ENCODE results near the gene LIME1.
A peak's percentile ranks its signal among the peaks of the same experiment; 100 is the strongest.
"Not testable (repeated sequence)": the region's sequence is repeated elsewhere in the genome, so short reads cannot be mapped to it uniquely, and the experiment has no call there.

Gene LIME1

DNA sequence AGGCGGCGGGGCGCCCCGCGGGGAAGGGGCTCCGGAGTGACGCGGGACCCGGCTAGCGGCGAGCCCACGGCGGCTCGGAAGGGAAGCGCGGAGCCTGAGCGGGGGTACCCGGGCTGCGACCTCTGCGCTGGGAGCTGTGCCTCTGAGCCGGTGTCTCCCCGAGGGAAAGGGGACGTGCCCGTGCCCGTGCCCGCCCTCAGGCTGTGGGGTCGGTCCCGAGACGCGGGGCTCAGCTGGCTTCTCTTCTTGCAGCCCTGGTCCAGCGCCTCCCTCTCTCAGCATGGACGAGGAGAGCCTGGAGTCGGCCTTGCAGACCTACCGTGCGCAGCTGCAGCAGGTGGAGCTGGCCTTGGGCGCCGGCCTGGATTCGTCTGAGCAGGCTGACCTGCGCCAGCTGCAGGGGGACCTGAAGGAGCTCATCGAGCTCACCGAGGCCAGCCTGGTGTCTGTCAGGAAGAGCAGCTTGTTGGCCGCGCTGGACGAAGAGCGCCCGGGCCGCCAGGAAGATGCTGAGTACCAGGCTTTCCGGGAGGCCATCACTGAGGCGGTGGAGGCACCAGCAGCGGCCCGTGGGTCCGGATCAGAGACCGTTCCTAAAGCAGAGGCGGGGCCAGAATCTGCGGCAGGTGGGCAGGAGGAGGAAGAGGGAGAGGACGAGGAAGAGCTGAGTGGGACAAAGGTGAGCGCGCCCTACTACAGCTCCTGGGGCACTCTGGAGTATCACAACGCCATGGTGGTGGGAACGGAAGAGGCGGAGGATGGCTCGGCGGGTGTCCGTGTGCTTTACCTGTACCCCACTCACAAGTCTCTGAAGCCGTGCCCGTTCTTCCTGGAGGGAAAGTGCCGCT lies 27.9 kb upstream of the LIME1 start:
- DNase-seq: peak; percentile 9

DNA sequence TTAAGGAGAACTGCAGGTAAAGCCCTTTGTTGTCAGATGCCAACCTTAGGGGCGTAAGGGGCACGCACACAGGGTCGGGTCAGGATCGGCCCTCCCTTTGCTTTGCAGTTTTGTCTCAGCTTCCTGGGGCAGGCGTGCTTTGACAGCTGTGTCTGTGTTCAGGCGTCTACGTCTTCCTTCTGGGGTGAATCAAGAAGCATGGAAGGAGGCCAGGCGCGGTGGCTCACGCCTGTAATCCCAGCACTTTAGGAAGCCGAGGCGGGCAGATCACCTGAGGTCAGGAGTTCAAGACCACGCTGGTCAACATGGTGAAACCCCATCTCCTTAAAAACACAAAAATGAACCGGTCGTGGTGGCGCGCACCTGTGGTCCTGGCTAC lies 27.3 kb upstream of the LIME1 start:
- DNase-seq: no peak

DNA sequence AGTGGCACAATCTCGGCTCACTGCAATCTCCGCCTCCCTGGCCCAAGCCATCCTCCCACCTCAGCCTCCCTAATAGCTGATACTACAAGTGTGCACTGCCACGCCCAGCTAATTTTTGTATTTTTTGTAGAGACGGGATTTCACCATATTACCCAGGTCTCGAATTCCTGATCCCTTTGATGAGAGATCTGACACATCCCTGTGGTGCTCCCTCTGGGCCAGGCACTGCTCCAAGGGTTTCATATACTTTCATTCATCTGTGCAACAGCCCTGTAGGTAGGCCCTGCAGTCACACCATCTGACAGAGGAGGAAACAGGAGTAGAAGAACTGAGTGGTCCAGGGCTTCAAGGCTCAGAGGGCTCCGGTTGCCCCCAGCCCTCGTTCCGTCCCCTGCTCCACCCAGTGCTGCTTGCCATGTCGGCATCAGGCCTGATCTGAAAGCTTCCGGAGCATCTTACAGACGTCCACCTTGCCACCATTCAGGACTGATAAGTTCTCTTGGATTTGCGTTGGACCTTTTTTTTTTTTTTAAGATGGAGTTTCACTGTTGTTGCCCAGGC lies 25.3 kb upstream of the LIME1 start:
- DNase-seq: no peak

DNA sequence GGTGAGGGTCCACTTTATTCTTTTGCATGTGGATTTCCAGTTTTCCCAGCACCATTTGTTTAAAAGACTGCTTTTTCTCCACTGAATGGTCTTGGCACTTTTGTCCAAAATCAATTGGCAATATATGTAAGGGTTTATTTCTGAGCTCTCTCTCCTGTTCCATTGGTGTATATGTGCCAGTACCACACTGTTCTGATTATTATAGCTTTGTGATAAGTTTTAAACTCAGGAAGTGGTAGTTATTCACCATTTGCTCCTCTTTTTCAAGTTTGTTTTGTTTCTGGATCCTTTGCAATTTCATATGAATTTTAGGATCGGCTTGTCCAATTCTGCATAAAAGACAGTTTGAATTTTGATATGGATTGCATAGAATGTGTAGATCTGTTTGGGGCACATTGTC lies 24.3 kb upstream of the LIME1 start:
- DNase-seq: no peak

DNA sequence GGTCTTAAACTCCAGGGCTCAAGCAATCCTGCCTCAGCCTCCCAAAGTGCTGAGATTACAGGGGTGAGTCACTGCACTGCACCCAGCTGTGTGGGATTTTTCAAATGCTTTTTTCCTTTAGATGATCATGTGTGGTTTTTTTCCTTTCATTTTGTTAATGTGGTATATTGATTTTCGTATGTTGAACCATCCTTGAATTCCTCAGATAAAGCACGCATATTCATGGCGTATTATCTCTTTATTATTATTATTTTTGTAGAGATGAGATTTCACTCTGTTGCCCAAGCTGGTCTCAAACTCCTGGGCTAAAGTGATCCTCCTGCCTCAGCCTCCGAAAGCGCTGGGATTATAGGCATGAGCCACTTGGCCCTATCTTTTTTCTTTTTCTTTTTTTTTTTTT lies 21.6 kb upstream of the LIME1 start:
- DNase-seq: no peak

DNA sequence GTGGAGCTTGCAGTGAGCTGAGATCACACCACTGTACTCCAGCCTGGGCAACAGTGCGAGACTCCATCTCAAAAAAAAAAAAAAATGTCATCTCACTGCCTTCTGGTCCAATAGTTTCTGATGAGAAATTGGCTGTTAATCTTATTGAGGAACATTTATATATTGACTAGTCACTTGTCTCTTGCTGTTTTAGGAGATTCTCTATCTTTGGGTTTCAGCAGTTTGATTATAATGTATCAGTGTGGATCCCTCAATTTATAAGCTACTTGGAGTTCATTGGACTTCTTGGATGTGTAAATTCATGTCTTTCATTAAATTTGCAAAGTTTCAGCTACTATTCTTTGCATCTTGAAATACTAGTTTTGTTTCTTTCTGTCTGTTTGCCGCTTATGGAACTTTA lies 17.5 kb upstream of the LIME1 start:
- no peak for DNase-seq

DNA sequence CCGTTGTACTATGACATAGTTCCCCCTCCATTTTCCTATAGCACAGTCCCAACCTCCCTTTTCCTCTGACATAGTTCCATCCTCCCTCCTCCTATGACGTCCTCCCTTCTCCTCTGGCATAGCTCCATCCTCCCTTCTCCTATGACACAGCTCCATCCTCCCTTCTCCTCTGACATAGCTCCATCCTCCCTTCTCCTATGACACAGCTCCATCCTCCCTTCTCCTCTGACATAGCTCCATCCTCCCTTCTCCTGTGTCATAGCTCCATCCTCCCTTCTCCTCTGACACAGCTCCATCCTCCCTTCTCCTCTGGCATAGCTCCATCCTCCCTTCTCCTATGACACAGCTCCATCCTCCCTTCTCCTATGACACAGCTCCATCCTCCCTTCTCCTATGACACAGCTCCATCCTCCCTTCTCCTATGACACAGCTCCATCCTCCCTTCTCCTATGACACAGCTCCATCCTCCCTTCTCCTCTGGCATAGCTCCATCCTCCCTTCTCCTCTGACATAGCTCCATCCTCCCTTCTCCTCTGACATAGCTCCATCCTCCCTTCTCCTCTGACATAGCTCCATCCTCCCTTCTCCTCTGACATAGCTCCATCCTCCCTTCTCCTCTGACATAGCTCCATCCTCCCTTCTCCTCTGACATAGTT lies 13.4 kb upstream of the LIME1 start:
- not testable (repeated sequence) for DNase-seq

DNA sequence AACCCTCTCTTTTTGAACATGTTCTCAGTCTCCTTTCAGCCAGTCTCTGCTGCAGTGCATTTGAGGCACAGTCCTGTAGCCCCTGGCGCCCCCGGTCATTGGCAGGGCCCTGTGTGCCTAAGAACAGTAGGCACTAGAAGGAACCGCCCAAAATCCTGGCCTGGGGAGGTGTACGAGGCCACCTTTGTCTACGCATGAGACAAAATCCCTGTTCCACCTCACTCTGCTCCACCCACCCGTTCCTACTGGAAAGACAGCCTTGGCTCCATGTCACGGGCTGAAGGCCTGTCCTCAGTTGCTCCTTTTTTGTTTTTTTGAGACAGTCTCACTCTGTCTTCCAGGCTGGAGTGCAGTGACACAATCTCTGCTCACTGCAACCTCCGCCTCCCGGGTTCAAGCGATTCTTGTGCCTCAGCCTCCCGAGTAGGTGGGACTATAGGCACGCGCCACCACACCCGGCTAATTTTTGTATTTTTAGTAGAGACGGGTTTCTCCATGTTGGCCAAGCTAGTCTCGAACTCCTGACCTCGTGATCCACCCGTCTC lies 6.2 kb upstream of the LIME1 start:
- DNase-seq: not testable (repeated sequence)

DNA sequence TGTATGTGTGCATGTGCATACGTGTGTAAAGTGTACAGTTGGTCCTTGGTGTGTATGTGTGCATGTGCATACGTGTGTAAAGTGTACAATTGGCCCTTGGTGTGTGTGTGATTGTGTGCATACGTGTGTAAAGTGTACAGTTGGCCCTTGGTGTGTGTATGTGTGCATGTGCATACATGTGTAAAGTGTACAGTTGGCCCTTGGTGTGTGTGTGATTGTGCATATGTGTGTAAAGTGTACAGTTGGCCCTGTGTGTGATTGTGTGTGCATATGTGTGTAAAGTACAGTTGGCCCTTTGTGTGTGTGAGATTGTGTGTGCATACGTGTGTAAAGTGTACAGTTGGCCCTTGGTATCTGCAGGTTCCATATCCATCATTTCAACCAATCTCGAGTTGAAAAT lies 5.1 kb upstream of the LIME1 start:
- DNase-seq: no peak

DNA sequence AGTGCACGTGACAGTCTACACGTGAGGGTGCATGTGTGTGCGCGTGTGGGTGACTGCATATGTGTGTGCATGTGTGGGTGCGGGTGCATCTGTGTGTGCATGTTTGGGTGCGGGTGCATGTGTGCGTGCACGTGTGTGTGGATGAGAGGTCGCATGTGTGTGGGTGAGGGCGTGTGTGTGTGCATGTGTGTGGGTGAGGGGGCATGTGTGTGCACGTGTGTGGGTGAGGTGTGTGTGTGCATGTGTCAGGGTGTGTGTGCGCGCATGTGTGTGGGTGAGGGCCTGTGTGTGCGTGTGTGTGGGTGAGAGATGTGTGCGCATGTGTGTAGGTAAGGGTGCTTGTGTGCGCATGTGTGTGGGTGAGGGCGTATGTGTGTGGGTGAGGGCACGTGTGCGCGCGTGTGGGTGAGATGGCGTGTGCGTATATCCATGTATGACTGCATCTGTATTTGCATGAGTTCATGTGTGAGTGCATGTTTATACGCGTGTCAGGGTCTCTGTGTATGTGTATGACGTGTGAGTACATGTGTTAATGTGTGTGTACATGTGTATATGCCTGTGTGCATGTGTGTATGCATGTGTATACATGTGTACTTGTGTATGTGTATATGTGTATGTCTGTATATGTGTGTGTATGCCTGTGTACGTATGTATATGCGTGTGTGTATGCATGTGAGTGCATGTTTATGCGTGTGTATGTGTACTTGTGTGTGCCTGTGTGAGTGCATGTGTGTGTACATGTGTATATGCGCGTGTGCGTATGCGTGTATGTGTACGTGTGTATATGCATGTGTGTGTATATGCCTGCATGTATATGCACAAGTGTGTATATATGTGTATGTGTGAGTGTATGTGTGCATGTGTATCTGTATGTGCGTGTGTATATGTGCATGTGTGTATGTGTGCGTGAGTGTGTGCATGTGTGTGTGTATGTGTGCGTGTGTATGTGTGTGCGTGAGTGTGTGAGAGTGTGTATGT lies 4.1 kb upstream of the LIME1 start:
- no peak for DNase-seq

DNA sequence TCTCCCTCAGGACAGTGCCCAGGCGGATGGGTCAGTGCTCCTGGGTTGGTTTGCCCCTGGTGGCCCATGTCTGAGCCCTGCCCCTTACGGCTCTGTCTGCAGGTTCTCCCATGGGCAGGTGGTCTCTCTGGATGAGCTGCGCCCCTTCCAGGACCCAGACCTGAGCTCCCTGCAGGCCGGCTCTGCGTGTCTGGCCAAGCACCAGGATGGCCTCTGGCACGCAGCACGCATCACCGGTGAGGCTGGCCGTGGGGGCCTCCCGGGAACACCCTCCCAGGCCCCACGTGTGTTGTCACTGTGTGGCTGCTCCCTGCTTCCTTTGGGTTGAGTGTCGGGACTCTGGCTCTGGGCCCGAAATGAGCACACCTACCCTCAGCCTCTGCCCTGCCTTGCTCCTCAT lies 3.3 kb upstream of the LIME1 start:
- no peak for DNase-seq

DNA sequence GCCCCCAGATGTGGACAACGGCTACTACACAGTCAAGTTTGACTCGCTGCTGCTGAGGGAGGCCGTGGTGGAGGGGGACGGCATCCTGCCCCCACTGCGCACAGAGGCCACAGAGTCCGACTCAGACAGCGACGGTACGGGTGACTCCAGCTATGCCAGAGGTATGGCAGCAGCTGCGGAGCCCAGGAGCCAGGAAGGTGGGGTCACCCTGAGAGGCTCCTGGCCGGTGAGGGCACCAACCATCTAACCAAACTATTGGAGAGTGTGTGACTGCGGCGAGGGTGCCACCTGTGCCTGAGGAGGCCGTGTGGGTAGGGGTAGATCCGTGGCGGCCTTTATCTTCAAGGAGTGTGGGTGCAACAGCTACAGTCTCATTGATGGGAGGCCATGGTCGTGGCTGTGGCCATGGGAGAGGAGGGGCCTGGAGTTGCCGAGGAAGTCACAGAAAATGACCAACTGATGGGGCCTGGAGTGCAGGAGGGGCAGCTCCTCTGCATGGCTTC lies 2.8 kb upstream of the LIME1 start:
- DNase-seq: no peak

DNA sequence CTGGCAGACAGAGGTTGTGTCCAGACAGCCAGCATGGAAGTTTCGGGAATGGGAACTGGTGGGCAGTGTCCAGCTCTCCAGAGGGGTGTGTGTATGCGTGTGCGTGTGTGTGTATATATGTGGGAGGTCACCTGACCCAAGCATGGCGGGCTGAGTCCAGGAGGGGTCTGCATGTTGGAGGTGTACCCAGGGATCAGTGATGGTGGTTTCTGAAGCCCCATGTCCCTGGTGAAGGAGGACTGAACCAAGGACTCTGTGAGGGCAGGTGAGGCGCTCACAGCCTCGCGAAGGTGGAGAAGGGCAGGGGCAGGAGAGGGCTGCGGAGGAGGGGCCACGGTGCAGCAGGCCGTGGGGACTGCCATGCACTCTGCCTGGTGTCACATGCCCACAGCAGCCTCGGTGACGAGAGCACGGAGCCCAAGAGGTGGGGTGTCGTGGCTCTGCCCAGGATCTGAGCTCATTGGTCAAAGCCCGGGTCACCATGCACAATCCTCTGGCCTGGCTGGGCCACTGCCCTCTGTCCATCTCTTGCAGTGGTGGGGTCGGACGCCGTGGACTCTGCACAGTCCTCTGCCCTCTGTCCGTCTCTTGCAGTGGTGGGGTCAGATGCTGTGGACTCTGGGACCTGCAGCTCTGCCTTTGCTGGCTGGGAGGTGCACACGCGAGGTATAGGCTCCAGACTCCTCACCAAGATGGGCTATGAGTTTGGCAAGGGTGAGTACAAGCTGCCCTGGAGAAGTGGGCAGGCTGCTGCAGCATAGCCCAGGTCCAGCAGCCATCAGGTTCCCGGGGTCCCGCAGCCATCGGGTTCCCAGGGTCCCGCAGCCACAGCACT lies 2.1 kb upstream of the LIME1 start:
- DNase-seq: no peak

DNA sequence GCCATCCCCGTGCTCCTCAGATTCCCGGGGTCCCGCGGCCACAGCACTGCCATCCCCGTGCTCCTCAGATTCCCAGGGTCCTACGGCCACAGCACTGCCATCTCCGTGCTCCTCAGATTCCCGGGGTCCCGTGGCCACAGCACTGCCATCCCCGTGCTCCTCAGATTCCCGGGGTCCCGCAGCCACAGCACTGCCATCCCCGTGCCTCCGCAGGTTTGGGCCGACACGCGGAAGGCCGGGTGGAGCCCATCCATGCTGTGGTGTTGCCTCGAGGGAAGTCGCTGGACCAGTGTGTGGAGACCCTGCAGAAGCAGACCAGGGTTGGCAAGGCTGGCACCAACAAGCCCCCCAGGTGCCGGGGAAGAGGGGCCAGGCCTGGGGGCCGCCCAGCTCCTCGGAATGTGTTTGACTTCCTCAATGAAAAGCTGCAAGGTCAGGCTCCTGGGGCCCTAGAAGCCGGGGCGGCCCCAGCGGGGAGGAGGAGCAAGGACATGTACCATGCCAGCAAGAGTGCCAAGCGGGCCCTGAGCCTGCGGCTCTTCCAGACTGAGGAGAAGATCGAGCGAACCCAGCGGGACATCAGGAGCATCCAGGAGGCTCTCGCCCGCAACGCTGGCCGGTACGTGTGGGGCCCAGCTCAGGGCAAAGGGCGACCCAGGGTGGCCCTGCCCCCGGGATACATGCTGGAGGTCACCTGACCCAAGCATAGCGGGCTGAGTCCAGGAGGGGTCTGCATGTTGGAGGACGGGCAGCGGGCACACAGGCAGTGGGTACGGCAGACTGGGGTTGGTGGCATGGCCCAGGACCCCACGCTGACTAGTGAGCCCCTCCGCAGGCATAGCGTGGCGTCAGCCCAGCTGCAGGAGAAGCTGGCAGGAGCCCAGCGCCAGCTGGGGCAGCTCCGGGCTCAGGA lies 1.3 kb upstream of the LIME1 start:
- no peak for DNase-seq

DNA sequence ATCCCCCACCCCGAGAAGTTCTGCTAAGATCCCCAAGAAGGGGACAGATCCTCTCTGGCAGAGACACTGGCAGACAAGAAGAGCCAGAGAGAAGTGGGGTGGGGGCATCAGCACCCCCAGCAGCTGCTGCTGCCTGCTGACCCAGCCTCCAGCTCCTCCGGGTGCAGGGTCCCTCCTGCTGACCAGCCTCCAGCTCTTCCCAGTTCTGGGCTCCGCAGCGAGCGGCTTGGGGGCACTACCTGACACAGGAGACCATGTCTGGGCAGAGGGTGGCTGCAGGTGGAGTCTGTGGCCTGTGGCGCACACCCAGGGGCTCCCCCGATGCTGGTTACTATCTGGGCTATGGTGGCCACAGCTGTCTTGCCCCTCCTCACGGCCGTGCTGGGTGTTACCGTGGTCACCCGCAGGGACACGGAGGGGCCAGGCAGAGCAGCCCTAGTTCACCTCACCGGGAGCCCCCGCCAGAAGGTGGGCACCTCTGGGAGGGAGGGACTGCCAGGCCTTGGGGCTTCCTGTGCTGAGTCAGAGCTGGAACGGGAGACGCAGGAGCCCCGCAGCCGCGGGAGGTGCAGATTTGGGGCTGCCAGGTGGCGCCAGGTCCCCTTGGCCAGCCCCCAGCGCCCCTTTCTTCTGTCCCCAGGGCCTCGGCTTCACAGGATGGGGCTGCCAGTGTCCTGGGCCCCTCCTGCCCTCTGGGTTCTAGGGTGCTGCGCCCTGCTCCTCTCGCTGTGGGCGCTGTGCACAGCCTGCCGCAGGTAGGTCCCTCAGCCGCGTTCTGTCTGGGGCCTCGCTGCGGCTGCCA lies 630 bp downstream of the LIME1 start:
- peak; percentile 49 for DNase-seq

DNA sequence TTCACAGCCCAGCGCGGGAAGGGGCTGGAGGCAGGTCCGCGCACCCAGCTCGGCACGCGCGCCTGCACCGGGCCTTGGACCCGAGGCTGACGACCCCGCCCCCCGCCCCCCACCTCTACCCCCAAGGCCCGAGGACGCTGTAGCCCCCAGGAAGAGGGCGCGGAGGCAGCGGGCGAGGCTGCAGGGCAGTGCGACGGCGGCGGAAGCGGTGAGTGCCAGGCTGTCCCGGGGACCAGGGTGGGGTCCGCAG lies 1.2 kb downstream of the LIME1 start:
- no peak for DNase-seq

DNA sequence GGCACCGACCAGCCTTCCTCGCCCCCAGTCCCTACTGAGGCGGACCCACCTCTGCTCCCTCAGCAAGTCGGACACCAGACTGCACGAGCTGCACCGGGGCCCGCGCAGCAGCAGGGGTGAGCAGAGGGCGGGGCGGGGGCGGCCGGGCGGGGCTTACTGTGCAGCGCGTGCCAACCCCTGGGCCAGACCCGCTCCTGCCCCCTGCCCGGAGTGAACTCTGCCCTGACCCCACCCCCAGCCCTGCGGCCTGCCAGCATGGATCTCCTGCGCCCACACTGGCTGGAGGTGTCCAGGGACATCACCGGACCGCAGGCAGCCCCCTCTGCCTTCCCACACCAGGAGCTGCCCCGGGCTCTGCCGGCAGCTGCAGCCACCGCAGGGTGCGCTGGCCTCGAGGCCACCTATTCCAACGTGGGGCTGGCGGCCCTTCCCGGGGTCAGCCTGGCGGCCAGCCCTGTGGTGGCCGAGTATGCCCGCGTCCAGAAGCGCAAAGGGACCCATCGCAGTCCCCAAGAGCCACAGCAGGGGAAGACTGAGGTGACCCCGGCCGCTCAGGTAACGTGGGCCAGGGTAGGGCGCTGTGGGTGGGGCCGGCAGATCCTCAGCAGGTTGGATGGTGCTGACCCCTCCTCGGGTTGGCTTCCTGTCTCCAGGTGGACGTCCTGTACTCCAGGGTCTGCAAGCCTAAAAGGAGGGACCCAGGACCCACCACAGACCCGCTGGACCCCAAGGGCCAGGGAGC lies 1.7 kb downstream of the LIME1 start:
- DNase-seq: peak; percentile 42

DNA sequence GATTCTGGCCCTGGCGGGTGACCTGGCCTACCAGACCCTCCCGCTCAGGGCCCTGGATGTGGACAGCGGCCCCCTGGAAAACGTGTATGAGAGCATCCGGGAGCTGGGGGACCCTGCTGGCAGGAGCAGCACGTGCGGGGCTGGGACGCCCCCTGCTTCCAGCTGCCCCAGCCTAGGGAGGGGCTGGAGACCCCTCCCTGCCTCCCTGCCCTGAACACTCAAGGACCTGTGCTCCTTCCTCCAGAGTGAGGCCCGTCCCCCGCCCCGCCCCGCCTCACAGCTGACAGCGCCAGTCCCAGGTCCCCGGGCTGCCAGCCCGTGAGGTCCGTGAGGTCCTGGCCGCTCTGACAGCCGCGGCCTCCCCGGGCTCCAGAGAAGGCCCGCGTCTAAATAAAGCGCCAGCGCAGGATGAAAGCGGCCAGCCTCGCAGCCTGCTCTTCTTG lies 2.2 kb downstream of the LIME1 start:
- peak; percentile 41 for DNase-seq

All from stimulated activated CD4-positive, alpha-beta T cell treated with anti-CD3 and anti-CD28 coated beads, Interleukin-4, amount 100 ng/mL, for 1 hour (primary cell).